Neutrophil (primary cell): Measurements from ENCODE around the gene TNFSF8.

Experiments
- H3K27ac ChIP-seq: fragments of 200-600 bp; sonication (generic); 2 replicates; pipeline ENCODE4 v1.5.1; 2016; ENCODE audit warnings: mild to moderate bottlenecking, moderate library complexity
- H3K27me3 ChIP-seq: fragments of 200-600 bp; sonication (generic); 2 replicates; pipeline ENCODE4 v1.6.0; 2016; ENCODE audit warnings: mild to moderate bottlenecking
- H3K36me3 ChIP-seq: fragments of 200-600 bp; sonication (generic); 2 replicates; pipeline ENCODE4 v1.5.1; 2017
- H3K4me1 ChIP-seq, 2 experiments: fragments of 200-600 bp in 1 of 2; sonication (generic) in 1 of 2; 1 replicate in 1 of 2; 2 replicates in 1 of 2; pipeline versions ENCODE4 v1.5.1 to v1.6.1; 2013 to 2016; ENCODE audit warnings: low read depth in 1 of 2, low read length in 1 of 2, mild to moderate bottlenecking in 1 of 2, moderate library complexity in 1 of 2; ENCODE audit not compliant: control insufficient read depth in 1 of 2, insufficient read depth in 1 of 2
- H3K4me3 ChIP-seq, 2 experiments: fragments of 200-600 bp in 1 of 2; sonication (generic) in 1 of 2; 1 replicate in 1 of 2; 2 replicates in 1 of 2; pipeline ENCODE4 v1.5.1; 2013 to 2016; ENCODE audit warnings: low read depth in 1 of 2, low read length in 1 of 2, mild to moderate bottlenecking in 1 of 2, moderate library complexity in 1 of 2
- H3K9me3 ChIP-seq: fragments of 200-600 bp; sonication (generic); 2 replicates; pipeline ENCODE4 v1.5.1; 2016
- CTCF ChIP-seq: fragments of 200-600 bp; sonication (generic); IDR thresholded peaks from 2 replicates; pipeline ENCODE4 v1.5.1; 2016; ENCODE audit warnings: antibody characterized with exemption

Gene TNFSF8

GRCh38 chr9:114894609-114895433 is 35.6 kb downstream of the TNFSF8 start:
- no peaks in the 10 kb centered on the region for H3K9me3 ChIP-seq
- no peaks in the 10 kb centered on the region for H3K27me3 ChIP-seq
- no peaks in the 10 kb centered on the region for H3K36me3 ChIP-seq
- H3K27ac ChIP-seq, result peak overlapping the region; percentile 86
- peaks cover 74 to 79% of the 10 kb centered on the region in 2 experiments for H3K4me1 ChIP-seq
- TF ChIP-seq CTCF, result no peak
- peak overlapping the region; percentile 6 to 31 for H3K4me3 ChIP-seq

- peak overlapping the region; percentile 6 to 31 for H3K4me3 ChIP-seq
- TF ChIP-seq CTCF, result no peak
- H3K4me1 ChIP-seq, result peaks cover 72 to 79% of the 10 kb centered on the region in 2 experiments
- H3K9me3 ChIP-seq, result no peaks in the 10 kb centered on the region
- H3K27me3 ChIP-seq, result no peaks in the 10 kb centered on the region
- no peaks in the 10 kb centered on the region for H3K36me3 ChIP-seq
- peak overlapping the region; percentile 86 for H3K27ac ChIP-seq
Measured at GRCh38 chr9:114894206-114894605, 36.2 kb downstream of the TNFSF8 start.

GRCh38 chr9:114893221-114894010 is 37.0 kb downstream of the TNFSF8 start:
- Histone ChIP-seq H3K4me1 (peaks cover 68 to 79% of the 10 kb centered on the region in 2 experiments), H3K27ac (peak overlapping the region; percentile 86), H3K27me3 (no peaks in the 10 kb centered on the region)

GRCh38 chr9:114889802-114890224 is 40.6 kb downstream of the TNFSF8 start:
- Histone ChIP-seq H3K4me1 (peaks cover 46 to 71% of the 10 kb centered on the region in 2 experiments), H3K4me3 (no peak overlapping the region), H3K9me3 (no peaks in the 10 kb centered on the region), H3K36me3 (no peaks in the 10 kb centered on the region), H3K27ac (peak overlapping the region; percentile 46), H3K27me3 (no peaks in the 10 kb centered on the region)
- no peak for TF ChIP-seq CTCF

More at GRCh38 chr9:114893221-114894010, 37.0 kb downstream of the TNFSF8 start:
- no peaks in the 10 kb centered on the region for H3K36me3 ChIP-seq
- TF ChIP-seq CTCF, result no peak
- H3K4me3 ChIP-seq, result no peak overlapping the region
- no peaks in the 10 kb centered on the region for H3K9me3 ChIP-seq

- Histone ChIP-seq H3K36me3 (no peaks in the 10 kb centered on the region), H3K27ac (peak overlapping the region; percentile 46)
- TF ChIP-seq CTCF, result no peak
Measured at GRCh38 chr9:114888607-114889006, 41.8 kb downstream of the TNFSF8 start.

More at GRCh38 chr9:114888607-114889006, 41.8 kb downstream of the TNFSF8 start:
- no peaks in the 10 kb centered on the region for H3K27me3 ChIP-seq
- peaks cover 46 to 71% of the 10 kb centered on the region in 2 experiments for H3K4me1 ChIP-seq
- no peaks in the 10 kb centered on the region for H3K9me3 ChIP-seq
- H3K4me3 ChIP-seq, result no peak overlapping the region
